ENCODE measurements around the gene GSTK1.
"Not testable (repeated sequence)": the region's sequence is repeated elsewhere in the genome, so short reads cannot be mapped to it uniquely, and the experiment has no call there.

Gene GSTK1

DNA sequence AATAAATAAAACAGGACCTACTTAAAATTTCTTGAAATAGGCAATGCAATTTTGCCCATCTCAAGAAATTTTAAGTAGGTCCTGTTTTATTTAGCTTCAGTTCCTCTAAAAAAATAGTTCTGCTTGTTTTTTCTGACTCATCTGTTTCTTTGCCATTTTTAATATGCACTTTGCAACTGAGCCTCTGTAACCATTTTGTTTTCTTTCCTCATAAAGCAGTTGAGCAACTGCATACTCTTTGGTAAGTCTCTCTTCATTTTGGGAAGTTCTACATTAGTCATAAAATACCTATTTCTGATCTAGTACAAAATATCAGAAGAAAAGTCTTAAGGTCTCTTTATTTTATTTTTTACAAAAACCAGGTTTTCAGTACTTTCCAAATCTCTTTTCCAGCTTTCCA lies 23.4 kb upstream of the GSTK1 start:
- no peak for DNase-seq

DNA sequence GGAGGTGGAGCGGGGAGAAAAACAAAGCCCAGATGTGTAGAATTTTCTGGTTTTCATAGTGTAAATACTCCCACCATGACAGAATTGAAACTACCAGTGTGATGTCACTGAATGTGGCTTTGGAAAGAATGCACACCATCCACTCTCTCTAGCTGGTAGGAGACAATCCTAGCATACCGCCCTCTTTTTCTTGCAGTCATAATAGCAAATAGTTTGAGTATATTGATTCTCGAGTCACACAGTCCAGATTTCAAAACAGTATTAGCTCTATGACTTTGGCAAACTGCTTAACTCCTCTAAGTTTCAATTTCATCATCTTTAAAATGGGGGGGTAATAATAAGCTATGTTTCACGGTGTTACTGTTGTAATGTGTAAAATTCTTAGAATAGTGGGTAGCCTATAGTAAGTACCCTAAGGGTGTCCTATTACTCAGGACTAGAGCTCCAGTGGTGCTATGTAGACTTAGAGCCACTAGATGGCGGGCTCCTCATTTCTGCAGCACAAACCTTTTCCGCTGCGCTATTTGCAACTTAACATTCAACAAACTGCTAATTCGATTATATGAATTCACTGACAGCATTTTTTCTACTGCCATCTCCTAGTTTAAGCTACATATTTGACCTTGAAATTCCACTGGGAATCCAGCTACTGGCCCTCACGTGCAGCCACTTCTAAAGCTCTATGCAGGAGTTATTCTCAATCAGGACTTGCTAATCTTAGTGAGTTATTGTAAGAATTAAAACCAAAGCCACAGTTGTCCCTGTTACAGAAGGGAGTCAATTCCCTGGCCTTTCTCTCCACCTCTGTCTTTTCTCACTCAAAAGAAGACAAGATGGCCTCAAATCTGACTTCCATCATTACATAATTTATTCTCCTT lies 22.7 kb upstream of the GSTK1 start:
- DNase-seq: peak; percentile 84

DNA sequence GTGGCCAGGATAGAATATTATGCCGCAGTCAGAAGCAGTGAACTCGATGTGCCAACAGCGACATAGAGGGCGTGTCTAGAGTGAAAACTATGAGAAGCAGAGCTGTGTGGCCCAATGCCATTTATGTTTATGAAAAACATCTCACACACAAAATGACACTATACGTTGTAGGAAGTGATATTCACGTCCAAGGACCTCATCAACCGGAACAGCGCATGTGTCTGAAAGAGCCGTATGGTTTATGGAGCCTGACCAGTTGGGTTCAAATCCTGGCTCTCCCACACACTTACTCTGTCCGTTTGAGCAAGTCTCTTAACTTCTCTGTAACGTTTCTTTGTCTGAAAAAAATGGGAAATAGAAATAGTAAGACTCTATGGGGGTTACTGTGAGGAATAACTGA lies 20.9 kb upstream of the GSTK1 start:
- DNase-seq: no peak

DNA sequence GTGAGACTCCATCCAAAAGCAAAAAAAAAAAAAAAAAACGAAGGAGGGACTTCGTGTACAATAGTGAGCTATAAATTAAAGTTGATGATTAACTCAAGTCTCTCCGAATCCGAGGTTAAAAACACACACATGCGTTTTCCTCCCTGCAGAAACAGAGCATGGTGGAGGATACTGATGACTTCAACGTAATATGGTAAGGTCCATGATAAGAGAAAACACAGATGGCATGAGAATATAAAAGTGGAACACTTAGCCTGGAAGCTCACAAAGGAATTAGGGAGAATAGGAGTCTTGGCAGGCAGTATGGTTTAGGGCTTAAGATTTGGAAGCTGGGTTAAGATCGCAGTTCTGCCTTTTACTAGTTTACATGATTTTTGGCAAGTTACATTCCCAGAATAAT lies 20.1 kb upstream of the GSTK1 start:
- DNase-seq: no peak

DNA sequence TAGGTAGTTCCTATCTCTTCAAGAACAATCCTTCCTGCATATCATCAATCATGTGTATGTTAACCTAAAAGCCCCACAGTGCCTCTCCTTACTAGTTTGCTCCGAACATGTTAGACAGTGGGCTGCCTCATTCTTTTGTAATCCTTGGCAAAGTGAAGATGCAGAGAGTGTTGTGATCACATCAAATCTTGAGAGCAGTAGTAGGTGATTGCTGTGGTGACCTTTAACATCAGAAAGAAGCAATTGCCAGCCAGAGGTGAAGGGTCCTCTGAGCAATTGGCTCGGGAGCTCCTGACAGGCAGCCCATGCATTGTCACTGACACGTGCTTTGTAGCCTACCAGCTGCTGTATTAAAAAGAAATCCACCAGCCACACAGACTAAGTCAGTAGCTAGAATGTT lies 19.6 kb upstream of the GSTK1 start:
- no peak for DNase-seq

DNA sequence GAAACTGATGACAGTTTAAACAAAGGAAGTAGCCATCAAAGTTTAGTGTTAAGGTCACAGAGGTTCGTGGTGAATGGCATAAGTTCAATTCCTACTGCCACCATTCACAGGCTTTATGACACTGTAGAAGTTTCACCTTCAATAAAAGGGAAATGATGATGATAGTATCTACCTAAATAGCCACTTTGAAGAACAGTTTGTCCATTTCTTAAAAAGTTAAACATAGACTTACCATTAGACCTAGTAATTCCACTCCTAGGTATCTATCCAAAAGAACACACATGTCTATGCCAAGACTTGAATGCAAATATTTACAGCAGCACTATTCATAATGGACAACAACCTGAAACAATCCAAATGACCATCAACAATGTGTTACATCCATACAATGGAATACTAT lies 18.9 kb upstream of the GSTK1 start:
- no peak for DNase-seq

DNA sequence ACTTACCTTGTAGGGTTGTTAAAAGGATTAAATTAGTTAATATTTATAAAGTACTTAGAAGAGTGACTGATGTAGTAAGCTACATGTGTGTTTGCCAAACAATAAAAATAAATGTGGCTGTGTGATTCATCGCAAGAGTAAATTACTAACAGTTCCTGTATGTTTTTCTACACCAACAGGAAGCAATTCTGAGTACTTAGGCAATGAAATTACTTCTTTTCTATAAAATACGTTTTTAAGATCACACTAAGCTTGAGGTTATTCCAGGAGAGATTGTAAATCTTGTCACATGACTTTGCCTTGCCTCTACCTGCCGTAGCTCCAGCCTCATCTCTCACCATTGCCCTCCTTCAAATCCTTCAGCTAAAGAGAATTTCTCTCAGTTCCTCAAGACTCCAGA lies 18.1 kb upstream of the GSTK1 start:
- no peak for DNase-seq

DNA sequence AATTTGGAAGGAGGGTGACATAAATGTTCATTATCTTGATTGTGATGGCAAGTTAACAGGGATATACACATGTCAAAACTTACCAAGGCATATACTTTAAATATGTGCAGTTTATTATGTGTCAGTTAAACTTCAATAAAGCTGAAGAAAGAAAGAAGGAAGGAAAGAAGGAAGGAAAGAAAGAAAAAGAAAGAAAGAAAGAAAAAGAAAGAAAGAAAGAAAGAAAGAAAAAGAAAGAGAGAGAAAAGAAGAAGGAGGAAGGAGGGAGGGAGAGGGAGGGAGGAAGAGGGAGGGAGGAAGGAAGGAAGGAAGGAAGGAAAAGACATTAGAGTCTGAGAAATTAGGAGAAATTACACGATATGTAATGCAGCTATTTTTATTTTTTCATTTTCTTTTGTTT lies 15.9 kb upstream of the GSTK1 start:
- DNase-seq: no peak

DNA sequence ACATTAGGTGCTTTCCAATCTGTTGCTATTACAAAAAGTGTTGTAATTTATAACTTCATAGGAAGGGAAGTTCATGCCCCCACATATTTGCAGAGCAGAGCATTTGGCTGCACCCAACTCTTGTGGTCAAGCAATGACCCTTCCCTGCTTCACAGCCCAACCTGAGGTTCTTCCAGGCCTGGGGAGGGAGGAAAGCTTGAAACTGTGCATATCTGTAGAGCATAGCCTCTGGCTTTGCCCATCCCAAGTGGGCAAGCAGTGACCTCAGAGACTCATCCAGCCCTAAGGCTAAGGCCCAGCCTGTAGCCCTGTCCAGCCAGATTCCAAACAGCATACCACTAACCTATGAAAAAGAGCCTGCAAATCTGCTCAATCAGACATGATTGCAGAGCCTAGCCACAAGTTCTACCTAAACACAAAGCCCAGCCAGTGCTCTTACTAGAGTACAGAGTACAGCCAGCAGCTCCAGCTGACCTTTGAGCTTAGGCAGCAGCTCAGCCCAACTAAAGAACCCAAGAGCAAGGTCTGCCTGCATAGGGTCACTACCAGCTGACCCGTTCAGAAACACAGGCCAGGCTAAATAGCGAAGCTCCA lies 14.4 kb upstream of the GSTK1 start:
- DNase-seq: no peak

DNA sequence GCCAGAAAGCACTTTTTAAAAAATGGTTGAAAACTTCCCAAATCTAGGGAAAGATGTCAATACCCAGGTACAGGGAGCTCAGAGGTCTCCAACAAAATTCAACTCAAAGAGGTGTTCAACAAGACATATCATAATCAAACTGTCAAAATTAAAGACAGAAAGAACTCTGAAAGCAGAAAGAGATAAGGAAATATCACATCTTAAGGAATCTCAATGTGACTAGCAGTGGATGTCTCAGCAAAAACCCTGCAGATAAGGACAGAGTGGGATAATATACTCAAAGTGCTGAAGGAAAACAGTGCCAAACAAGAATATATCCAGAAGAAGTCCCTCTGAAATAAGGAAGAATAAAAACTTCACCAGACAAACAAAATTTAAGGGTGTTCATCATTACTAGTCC lies 13.0 kb upstream of the GSTK1 start:
- no peak for DNase-seq

DNA sequence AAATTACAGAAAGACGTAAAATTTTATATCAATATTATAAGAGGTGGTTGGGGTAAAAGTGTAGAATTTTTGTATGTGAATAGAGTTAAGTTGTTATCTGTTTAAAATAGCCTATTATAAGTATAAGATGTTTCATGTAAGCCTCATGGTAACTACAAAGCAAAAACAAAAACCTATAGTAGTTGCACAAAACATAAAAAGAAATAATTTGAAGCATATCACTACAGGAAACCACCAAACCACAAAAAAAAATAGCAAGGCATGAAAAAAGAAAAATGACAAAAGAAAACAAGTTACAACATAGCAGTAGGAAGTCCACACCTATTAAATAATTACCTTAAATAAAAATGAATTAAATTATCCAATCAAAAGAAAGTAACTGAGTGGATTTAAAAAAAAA lies 12.4 kb upstream of the GSTK1 start:
- no peak for DNase-seq

DNA sequence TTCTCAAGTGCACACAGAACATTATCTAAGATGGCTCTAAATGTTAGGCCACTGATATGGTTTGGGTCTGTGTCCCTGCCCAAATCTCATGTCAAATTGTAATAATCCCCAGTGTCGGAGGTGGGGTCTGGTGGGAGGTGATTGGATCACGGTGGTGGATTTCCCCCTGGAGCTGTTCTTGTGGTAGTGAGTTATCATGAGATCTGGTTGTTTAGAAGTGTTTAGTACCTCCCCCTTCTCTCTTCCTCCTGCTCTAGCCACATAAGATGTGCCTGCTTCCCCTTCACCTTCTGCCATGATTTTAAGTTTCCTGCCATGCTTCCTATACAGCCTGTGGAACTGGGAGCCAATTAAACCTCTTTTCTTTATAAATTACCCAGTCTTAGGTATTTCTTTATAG lies 11.2 kb upstream of the GSTK1 start:
- DNase-seq: no peak

DNA sequence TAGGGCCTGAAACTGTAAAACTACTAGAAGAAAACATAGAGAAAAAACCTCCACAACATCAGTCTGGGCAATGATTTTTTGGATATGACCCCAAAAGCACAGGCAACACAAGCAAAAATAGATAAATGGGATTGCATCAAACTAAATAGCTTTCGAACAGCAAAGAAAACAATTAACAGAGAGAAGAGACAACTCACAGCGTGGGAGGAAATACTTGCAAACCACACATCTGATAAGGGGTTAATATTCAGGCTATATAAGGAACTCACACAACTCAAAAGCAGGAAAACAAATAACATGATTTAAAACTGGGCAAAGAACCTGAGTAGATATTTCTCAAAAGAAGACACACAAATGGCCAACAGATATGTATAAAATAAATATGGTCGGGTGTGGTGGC lies 7.7 kb upstream of the GSTK1 start:
- no peak for DNase-seq

DNA sequence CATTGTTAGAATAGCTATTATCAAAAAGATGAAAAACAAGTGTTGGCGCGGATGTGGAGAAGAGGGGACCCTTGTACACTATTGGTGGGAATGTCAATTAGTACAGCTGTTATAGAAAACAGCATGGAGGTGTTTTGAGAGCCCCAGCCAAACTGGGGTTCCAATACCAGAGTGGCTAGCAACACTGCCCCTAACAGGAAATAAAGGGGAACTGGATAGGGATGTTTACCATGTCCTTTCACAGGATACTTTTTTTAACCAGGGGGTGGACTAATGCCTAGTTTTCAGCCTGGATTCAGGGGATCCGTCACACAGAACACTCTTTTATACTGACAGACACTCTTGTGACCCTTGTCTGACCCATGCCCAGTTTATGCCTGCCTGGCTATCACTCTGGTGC lies 6.9 kb upstream of the GSTK1 start:
- no peak for DNase-seq

DNA sequence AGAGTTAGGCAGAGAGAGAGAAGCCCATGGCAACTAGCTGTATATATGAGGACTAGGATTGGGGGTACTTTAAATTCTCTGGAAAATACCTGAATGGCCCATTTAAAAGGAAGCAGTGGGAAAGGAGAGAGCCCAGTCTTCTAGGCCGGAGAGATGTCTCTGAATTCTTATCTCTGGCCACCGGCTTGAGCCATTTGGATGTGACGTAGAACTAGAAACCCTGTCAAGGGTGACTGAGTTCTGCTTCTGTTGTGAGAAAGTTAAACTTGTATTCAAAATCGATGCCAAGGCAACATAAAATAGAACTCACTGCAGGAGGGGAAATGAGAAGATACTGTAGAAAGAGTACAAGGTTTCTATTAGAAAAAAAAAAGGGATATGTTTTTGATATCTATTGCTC lies 6.3 kb upstream of the GSTK1 start:
- no peak for DNase-seq

DNA sequence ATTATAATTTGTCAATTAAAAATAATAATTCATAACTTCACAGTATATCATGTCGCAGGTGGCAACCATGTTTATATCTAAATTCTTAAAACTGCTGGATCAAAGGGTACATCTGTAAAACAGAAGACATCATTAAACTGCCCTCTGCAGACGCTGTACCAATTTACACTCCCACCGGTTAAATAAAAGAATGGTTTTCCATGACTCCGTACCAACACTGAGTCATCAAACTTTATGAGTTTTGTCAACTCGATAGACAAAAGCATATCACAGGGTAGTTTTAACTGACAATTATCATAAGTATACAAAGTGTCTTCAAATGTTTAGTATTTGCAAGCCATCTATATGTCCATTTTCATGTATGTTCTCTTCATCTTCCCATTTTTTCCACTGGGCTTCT lies 5.7 kb upstream of the GSTK1 start:
- no peak for DNase-seq

DNA sequence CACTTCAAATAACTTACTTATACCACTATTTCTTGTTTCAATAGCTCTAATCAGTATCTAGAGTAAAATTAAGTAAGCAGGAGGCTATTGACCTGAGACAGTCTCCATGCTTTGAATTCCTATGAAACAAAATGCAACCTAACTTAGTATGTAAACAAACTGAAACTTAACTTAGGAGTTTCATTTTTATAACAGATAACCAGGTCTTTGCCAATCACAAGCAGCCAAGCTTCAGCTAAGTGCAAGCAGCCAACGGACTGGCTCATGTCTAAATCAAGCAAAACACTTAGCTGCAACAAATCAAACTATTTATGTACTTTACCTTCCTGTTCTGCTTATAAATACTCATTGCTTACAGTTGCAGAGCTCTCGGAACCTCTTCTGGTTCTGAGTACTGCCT lies 4.4 kb upstream of the GSTK1 start:
- DNase-seq: no peak

DNA sequence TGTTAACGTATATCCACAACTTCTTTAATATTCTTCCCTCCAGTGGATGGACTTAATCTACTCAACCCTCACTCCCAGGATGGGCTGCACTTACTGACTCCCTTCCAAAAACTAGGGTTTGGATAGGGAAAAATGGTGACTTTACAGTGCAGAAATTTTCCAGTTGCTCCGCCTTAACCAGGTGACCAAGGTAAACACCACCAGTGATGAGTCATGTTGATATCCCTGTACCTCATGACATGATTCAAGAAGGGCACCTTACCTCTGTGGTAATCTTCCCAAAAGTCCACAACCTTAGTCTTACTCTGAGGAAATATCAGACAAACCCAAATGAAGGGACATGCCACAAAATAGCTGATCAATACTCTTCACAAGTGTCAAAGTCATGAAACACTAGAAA lies 3.5 kb upstream of the GSTK1 start:
- no peak for DNase-seq

DNA sequence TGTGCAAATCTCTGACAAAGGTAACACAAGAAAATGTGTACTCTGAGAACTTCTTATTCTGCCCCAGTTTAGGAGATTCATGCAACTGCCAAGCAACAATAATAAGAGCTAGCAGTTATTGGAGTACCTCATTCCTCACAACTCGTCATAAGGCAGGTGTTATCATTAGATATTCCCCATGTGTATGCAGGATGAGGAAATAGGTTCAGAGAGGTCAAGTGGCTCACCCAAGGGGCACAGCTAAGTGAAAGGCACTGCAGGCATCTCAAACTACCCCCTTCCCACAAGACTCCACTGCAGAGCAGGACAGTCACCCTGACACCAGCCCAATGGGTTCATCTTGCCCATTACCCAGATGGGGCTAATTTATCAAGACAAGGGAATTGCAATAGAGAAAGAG lies 1.3 kb upstream of the GSTK1 start:
- no peak for DNase-seq

DNA sequence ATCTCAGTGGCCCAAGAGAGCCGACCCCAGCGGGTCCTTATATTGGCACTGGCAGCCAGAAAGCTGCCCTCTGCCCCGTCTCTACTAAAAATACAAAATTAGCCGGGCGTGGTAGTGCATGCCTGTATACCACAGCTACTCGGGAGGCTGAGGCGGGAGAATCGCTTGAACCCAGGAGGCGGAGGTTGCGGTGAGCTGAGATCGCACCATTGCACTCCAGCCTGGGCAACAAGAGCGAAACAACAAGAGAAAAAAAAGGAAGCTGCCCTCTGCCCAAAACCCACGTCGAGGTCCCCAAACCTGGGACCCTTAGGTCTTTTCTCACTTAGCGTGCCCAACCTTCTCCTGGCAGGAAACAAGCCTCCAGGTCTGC lies 941 bp downstream of the GSTK1 start:
- not testable (repeated sequence) for DNase-seq

DNA sequence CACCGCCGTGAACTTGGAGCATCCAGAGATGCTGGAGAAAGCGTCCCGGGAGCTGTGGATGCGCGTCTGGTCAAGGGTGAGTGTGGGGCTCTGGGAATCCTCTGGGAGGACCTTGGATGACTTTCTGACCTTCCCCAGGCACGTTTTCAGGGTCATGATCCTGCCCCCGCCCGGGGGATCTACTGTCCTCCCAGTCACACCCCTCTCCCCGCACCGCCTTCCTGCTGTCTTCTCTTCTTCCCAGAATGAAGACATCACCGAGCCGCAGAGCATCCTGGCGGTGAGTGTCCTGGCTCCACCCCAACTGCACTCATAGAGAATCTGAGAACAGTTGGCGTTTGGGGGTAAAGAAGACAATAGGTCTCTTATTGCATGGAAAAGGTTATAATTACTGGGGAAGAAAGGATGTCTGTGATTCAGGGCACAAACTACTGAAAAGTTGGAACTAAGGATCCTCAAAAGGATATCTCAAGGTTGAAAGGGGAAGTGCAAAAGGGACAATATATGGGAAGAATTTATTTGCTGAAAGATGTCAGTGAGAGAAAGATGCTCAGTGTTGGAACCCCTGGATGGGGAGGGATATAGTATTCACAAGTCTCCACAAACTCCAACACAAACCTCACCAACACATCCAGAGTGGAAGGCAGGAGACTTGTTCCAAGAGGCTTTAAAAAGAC lies 1.9 kb downstream of the GSTK1 start:
- DNase-seq: no peak

DNA sequence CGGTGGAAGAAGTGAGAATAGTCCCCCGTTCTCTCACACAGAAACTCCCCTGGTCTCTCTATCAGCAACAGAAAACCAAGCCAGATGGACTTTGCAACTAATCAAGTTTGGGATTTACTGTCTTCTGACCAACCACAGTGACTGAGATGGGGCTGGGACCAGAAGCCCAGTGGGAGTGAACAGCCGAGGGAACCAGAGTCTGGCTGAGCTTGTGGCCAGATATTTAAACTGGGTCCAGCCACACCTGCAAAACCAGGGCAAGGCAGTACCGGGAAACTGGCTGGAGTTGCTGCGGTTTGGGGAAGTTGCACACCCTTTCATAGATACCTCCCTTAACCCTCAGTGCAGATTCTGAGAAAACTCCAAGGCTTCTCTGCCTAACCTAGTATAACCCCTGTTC lies 6.0 kb downstream of the GSTK1 start:
- DNase-seq: no peak

DNA sequence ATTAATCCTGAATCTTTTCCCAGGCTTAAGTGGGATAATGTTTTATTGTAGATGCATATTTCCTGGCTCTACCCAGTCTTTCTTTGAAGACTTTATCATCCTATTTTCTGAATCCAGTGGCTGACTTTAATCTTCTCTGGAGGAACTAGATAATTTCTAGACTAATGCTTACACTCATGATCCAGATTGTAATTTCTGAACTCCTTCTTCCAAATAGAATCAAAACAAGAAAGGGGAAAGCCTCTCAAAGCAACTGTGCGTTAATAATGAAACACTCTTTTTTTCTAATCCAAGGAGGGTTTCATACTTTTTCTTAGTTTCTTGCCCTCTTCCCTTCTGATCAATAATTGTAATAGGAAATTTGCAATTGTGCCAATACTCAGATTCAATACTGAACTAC lies 8.0 kb downstream of the GSTK1 start:
- no peak for DNase-seq

DNA sequence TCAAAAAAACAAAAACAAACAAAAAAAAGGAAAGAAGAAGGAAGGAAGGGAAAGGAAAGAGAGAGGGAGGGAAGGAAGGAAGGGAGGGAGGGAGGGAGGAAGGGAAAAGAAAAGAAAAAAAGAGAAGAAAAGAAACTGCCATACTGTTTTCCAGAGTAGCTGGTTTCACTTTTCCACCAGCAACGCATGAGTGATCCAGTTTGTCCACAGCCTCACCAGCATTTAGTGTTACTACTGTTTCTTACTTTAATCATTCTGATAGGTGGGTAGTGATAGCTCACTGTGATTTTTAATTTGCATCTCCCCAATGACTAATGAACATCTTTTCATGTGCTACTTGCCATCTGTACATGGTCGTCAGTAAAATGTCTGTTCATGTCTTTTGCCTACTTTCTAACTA lies 9.6 kb downstream of the GSTK1 start:
- no peak for DNase-seq

All from kidney glomerular epithelial cell (primary cell).